ENCODE measurements around the gene SLC25A29. TPM values are rescaled to one million over a fixed set of nuclear protein-coding genes. Genes with fewer than 3 reads are reported as not detected.

Gene SLC25A29
- total and polyA plus RNA-seq, 2 of the 13 experiments (the other 11 are each of a cell fraction or from before 2014, with no cell fraction given), result 12.2 to 17.2 TPM

GRCh38 chr14:100328495-100329163, 22.4 kb upstream of the SLC25A29 start (continued):
- peak; percentile 23; the same call in 1 of the 2 replicates for TF ChIP-seq TFDP1 (CRISPR knock-in tag; IDR thresholded peaks at IDR 0.05; ENCODE audit: borderline replicate concordance)
- peak; percentile 86; the same call in 1 of the 2 replicates for TF ChIP-seq ZNF547 (CRISPR knock-in tag; IDR thresholded peaks at IDR 0.05)
- no peak for TF ChIP-seq MAF1 (CRISPR knock-in tag; IDR thresholded peaks at IDR 0.05; ENCODE audit: borderline replicate concordance)
- TF ChIP-seq NFIB (CRISPR knock-in tag; IDR thresholded peaks at IDR 0.05; ENCODE audit: borderline replicate concordance), result no peak
- TF ChIP-seq SNAPC4 (CRISPR knock-in tag; IDR thresholded peaks at IDR 0.05), result peak; percentile 98
- TF ChIP-seq RARG (CRISPR knock-in tag; IDR thresholded peaks at IDR 0.05; ENCODE audit: low read depth), result no peak
- TF ChIP-seq ATM (IDR thresholded peaks at IDR 0.05; ENCODE audit: borderline replicate concordance), result no peak
- no peak for TF ChIP-seq CBX5 (CRISPR knock-in tag; IDR thresholded peaks at IDR 0.05; ENCODE audit: borderline replicate concordance)
- peak; percentile 94 for TF ChIP-seq SNAPC2 (CRISPR knock-in tag; IDR thresholded peaks at IDR 0.05)
- no peak for TF ChIP-seq ZMAT5 (CRISPR knock-in tag; IDR thresholded peaks at IDR 0.05; ENCODE audit: borderline replicate concordance, low read depth)
- no peak for TF ChIP-seq HDAC2 (CRISPR knock-in tag; IDR thresholded peaks at IDR 0.05)
- TF ChIP-seq REPIN1 (CRISPR knock-in tag; IDR thresholded peaks at IDR 0.05; ENCODE audit: borderline replicate concordance, low read depth), result peak; percentile 45; the same call in 1 of the 2 replicates
- 0 out of 2 replicates have a peak, but pooled peaks have one; percentile 40 for TF ChIP-seq PAWR (CRISPR knock-in tag; IDR thresholded peaks at IDR 0.05; ENCODE audit: borderline replicate concordance)
- TF ChIP-seq KDM2A (CRISPR knock-in tag; IDR thresholded peaks at IDR 0.05; ENCODE audit: borderline replicate concordance, low read depth), result peak; percentile 39; the same call in 1 of the 2 replicates
- 0 out of 2 replicates have a peak, but pooled peaks have one; percentile 33 for TF ChIP-seq ZBTB10 (CRISPR knock-in tag; IDR thresholded peaks at IDR 0.05; ENCODE audit: borderline replicate concordance)
- TF ChIP-seq ZFX (CRISPR knock-in tag; IDR thresholded peaks at IDR 0.05; ENCODE audit: low read depth), result peak; percentile 87
- TF ChIP-seq ZNF644 (CRISPR knock-in tag; IDR thresholded peaks at IDR 0.05; ENCODE audit: low read depth), result no peak
- no peak for TF ChIP-seq TCF12 (IDR thresholded peaks at IDR 0.05)
- 0 out of 2 replicates have a peak, but pooled peaks have one; percentile 70 for TF ChIP-seq TCF12 (CRISPR knock-in tag; IDR thresholded peaks at IDR 0.05)
